ENCODE data around the gene ADH1A. TPM values are rescaled to one million over a fixed set of nuclear protein-coding genes. Genes with fewer than 3 reads are reported as not detected.

Gene ADH1A
- total RNA-seq, 1 donor from 2014 or later, result not detected

Other genes starting within 250 kb of the ADH1A start
- 126 TPM for gene ADH5, start 202.2 kb downstream of the ADH1A start, total RNA-seq (ENCODE audit: unreplicated experiment)
- not detected for gene ADH4, start 146.7 kb downstream of the ADH1A start, total RNA-seq (ENCODE audit: unreplicated experiment)
- gene ADH6, start 71.7 kb downstream of the ADH1A start, total RNA-seq (ENCODE audit: unreplicated experiment), result not detected
- not detected for gene ADH1B, start 30.4 kb upstream of the ADH1A start, total RNA-seq (ENCODE audit: unreplicated experiment)
- gene ADH1C, start 61.8 kb upstream of the ADH1A start, total RNA-seq (ENCODE audit: unreplicated experiment), result not detected
- gene ADH7, start 144.4 kb upstream of the ADH1A start, total RNA-seq (ENCODE audit: unreplicated experiment), result not detected
- gene C4orf17, start 220.0 kb upstream of the ADH1A start, total RNA-seq (ENCODE audit: unreplicated experiment), result not detected

All from endothelial cell (in vitro differentiated cells).